ENCODE data around the gene CDC5L. TPM values are rescaled to one million over a fixed set of nuclear protein-coding genes. Genes with fewer than 3 reads are reported as not detected.

CDC5L gene
- total RNA-seq, 1 donor: 22.8 TPM

DNA sequence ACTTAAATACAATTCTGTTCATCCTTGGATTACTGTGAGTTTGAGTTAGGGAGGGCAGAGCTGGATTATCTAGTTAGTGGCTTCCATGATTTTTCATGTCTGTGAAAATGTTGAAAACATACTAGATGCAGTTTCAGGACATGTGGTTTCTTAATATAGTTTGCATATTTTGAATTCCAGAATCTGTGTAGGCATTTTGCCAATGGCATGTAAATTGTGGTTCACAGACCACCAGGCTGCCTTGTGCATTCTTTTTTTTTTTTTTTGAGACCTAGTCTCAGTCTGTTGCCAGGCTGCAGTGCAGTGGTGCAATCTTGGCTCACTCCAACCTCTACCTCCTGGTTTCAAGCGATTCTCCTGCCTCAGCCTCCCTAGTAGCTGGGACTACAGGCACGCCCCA lies 42.8 kb downstream of the CDC5L start:
- no peak overlapping the region for H3K4me2 ChIP-seq (ENCODE audit: insufficient read depth, low read length)
- TF ChIP-seq, protein P1, sequence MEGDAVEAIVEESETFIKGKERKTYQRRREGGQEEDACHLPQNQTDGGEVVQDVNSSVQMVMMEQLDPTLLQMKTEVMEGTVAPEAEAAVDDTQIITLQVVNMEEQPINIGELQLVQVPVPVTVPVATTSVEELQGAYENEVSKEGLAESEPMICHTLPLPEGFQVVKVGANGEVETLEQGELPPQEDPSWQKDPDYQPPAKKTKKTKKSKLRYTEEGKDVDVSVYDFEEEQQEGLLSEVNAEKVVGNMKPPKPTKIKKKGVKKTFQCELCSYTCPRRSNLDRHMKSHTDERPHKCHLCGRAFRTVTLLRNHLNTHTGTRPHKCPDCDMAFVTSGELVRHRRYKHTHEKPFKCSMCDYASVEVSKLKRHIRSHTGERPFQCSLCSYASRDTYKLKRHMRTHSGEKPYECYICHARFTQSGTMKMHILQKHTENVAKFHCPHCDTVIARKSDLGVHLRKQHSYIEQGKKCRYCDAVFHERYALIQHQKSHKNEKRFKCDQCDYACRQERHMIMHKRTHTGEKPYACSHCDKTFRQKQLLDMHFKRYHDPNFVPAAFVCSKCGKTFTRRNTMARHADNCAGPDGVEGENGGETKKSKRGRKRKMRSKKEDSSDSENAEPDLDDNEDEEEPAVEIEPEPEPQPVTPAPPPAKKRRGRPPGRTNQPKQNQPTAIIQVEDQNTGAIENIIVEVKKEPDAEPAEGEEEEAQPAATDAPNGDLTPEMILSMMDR (IDR thresholded peaks at IDR 0.05; ENCODE audit: extremely low read depth, low read depth, low read length): no peak
- DNase-seq (ENCODE audit: insufficient read length, low spot score, missing footprints): no peak
- H3K9me3 ChIP-seq (ENCODE audit: low read depth, low read length): no peaks in the 10 kb centered on the region
- H3K4me3 ChIP-seq (ENCODE audit: insufficient read depth, low read length): no peak overlapping the region
- H3K27me3 ChIP-seq (ENCODE audit: insufficient read depth, low read length): no peaks in the 10 kb centered on the region
- H2AFZ ChIP-seq (ENCODE audit: low read length): no peak overlapping the region
- H3K36me3 ChIP-seq (ENCODE audit: insufficient read depth, low read length): peaks cover 23% of the 10 kb centered on the region
- peaks cover 9% of the 10 kb centered on the region for H3K4me1 ChIP-seq (ENCODE audit: insufficient read depth, low read length)
- peaks cover 5% of the 10 kb centered on the region for H3K79me2 ChIP-seq (ENCODE audit: insufficient read depth, low read length)
- no peaks in the 10 kb centered on the region for H4K20me1 ChIP-seq (ENCODE audit: insufficient read depth, low read length)
- H3K27ac ChIP-seq (ENCODE audit: low read depth, low read length): no peak overlapping the region

GRCh38 chr6:44431118-44431725 lies 43.7 kb downstream of the CDC5L start:
- no peak overlapping the region for H3K27ac ChIP-seq (ENCODE audit: low read depth, low read length)
- TF ChIP-seq, protein P1 (IDR thresholded peaks at IDR 0.05; ENCODE audit: extremely low read depth, low read depth, low read length): peak; percentile 70
- H3K4me3 ChIP-seq (ENCODE audit: insufficient read depth, low read length): no peak overlapping the region

DNA sequence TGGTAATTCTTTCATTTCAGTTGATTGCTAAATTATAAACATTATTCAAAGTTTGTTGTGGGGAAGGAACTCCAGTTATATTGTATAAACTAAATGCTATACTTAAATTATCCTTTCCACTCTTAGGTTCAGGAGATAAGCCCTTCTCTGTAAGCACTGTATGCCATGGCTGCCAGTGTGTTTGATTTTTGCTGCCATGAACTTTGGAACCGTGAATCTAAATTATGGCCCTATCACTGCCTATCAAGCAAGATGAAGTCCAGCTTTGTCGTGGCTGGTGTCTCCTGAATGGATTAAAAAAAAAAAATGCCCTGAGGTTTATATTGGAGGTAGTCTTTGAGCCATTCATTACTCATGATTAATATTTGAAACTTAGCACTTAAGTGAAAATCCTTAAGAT lies 44.7 kb downstream of the CDC5L start:
- H2AFZ ChIP-seq (ENCODE audit: low read length): no peak overlapping the region
- DNase-seq (ENCODE audit: insufficient read length, low spot score, missing footprints): no peak
- TF ChIP-seq, protein P1 (IDR thresholded peaks at IDR 0.05; ENCODE audit: extremely low read depth, low read depth, low read length): no peak
- no peaks in the 10 kb centered on the region for H4K20me1 ChIP-seq (ENCODE audit: insufficient read depth, low read length)
- no peaks in the 10 kb centered on the region for H3K27me3 ChIP-seq (ENCODE audit: insufficient read depth, low read length)
- peaks cover 8% of the 10 kb centered on the region for H3K36me3 ChIP-seq (ENCODE audit: insufficient read depth, low read length)
- peaks cover 9% of the 10 kb centered on the region for H3K4me1 ChIP-seq (ENCODE audit: insufficient read depth, low read length)
- no peak overlapping the region for H3K27ac ChIP-seq (ENCODE audit: low read depth, low read length)
- no peak overlapping the region for H3K4me3 ChIP-seq (ENCODE audit: insufficient read depth, low read length)
- no peak overlapping the region for H3K4me2 ChIP-seq (ENCODE audit: insufficient read depth, low read length)
- no peaks in the 10 kb centered on the region for H3K9me3 ChIP-seq (ENCODE audit: low read depth, low read length)
- peaks cover 18% of the 10 kb centered on the region for H3K79me2 ChIP-seq (ENCODE audit: insufficient read depth, low read length)

More at GRCh38 chr6:44431118-44431725, 43.7 kb downstream of the CDC5L start:
- Histone ChIP-seq H3K79me2 (ENCODE audit: insufficient read depth, low read length) (peaks cover 12% of the 10 kb centered on the region), H3K9me3 (ENCODE audit: low read depth, low read length) (no peaks in the 10 kb centered on the region), H3K4me2 (ENCODE audit: insufficient read depth, low read length) (no peak overlapping the region), H3K36me3 (ENCODE audit: insufficient read depth, low read length) (peaks cover 17% of the 10 kb centered on the region), H3K27me3 (ENCODE audit: insufficient read depth, low read length) (no peaks in the 10 kb centered on the region), H2AFZ (ENCODE audit: low read length) (no peak overlapping the region), H3K4me1 (ENCODE audit: insufficient read depth, low read length) (peaks cover 9% of the 10 kb centered on the region), H4K20me1 (ENCODE audit: insufficient read depth, low read length) (no peaks in the 10 kb centered on the region)
- DNase-seq (ENCODE audit: insufficient read length, low spot score, missing footprints): no peak

DNA sequence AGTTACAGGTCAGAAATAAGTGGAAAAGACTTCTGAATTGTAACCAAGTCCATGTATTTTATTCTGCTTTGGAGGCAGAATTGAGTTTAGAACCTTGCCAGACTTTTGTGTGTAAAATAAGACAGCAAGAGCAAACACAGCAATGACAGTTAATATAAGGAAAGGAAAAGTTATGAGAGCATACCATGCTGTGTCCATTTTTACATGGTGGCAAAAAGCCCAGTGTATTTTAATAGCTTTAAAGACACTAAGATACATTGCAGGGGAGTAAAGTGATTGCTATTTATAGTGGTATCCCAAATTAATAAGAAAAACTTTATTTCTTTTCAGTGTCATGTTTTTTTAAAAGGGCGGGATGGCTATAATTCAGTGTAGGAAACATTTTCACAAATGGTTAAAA lies 45.2 kb downstream of the CDC5L start:
- H3K4me1 ChIP-seq (ENCODE audit: insufficient read depth, low read length): peaks cover 9% of the 10 kb centered on the region
- TF ChIP-seq, protein P1 (IDR thresholded peaks at IDR 0.05; ENCODE audit: extremely low read depth, low read depth, low read length): no peak
- H3K27ac ChIP-seq (ENCODE audit: low read depth, low read length): no peak overlapping the region
- H3K4me2 ChIP-seq (ENCODE audit: insufficient read depth, low read length): no peak overlapping the region
- peaks cover 23% of the 10 kb centered on the region for H3K79me2 ChIP-seq (ENCODE audit: insufficient read depth, low read length)
- peaks cover 8% of the 10 kb centered on the region for H3K36me3 ChIP-seq (ENCODE audit: insufficient read depth, low read length)
- no peaks in the 10 kb centered on the region for H3K27me3 ChIP-seq (ENCODE audit: insufficient read depth, low read length)
- no peaks in the 10 kb centered on the region for H3K9me3 ChIP-seq (ENCODE audit: low read depth, low read length)
- DNase-seq (ENCODE audit: insufficient read length, low spot score, missing footprints): no peak
- peaks cover 3% of the 10 kb centered on the region for H4K20me1 ChIP-seq (ENCODE audit: insufficient read depth, low read length)
- no peak overlapping the region for H2AFZ ChIP-seq (ENCODE audit: low read length)
- no peak overlapping the region for H3K4me3 ChIP-seq (ENCODE audit: insufficient read depth, low read length)
